Gastroesophageal sphincter (tissue), 3 donors: ENCODE results near the gene BTBD9.

ENCODE experiments used
- EP300 ChIP-seq: sonication (generic); formaldehyde crosslinking; IDR thresholded peaks from one replicate; pipeline ENCODE4 v1.6.1; 2017; ENCODE audit warnings: antibody characterized with exemption, mild to moderate bottlenecking
- POLR2AphosphoS5 ChIP-seq: sonication (generic); formaldehyde crosslinking; IDR thresholded peaks from one replicate; pipeline ENCODE4 v1.6.1; 2017; ENCODE audit warnings: antibody characterized with exemption
- TF ChIP-seq, protein P1 (sequence below), 4 experiments: fragments of 200-600 bp in 2 of 4; fragments of 450-650 bp in 2 of 4; sonication (generic) in 1 of 4; IDR thresholded peaks; one replicate each; pipeline ENCODE4 v1.5.1; 2017 to 2019; ENCODE audit warnings: antibody characterized with exemption in 4 of 4, mild to moderate bottlenecking in 2 of 4, moderate library complexity in 2 of 4

- TF ChIP-seq, protein P1, sequence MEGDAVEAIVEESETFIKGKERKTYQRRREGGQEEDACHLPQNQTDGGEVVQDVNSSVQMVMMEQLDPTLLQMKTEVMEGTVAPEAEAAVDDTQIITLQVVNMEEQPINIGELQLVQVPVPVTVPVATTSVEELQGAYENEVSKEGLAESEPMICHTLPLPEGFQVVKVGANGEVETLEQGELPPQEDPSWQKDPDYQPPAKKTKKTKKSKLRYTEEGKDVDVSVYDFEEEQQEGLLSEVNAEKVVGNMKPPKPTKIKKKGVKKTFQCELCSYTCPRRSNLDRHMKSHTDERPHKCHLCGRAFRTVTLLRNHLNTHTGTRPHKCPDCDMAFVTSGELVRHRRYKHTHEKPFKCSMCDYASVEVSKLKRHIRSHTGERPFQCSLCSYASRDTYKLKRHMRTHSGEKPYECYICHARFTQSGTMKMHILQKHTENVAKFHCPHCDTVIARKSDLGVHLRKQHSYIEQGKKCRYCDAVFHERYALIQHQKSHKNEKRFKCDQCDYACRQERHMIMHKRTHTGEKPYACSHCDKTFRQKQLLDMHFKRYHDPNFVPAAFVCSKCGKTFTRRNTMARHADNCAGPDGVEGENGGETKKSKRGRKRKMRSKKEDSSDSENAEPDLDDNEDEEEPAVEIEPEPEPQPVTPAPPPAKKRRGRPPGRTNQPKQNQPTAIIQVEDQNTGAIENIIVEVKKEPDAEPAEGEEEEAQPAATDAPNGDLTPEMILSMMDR (IDR thresholded peaks at IDR 0.05) = no peak
- TF ChIP-seq EP300 = no peak
- TF ChIP-seq POLR2AphosphoS5 = no peak
These were observed 84.9 kb downstream of the BTBD9 start for GRCh38 chr6:38554700-38555413.
